Neural progenitor cell (in vitro differentiated cells): ENCODE data around the gene DRICH1.

Experiments
- EZH2 ChIP-seq: fragments of 200-600 bp; sonication (generic); IDR thresholded peaks from 2 replicates; pipeline ENCODE4 v1.6.1; 2017; ENCODE audit warnings: antibody characterized with exemption, mild to moderate bottlenecking, moderate library complexity
- EZH2phosphoT487 ChIP-seq: fragments of 200-600 bp; sonication (generic); IDR thresholded peaks from 2 replicates; pipeline ENCODE4 v1.6.1; 2017; ENCODE audit warnings: antibody characterized with exemption
- TF ChIP-seq, protein P1 (sequence below): fragments of 200-600 bp; sonication (generic); IDR thresholded peaks from 2 replicates; pipeline ENCODE4 v1.5.1; 2017; ENCODE audit warnings: antibody characterized with exemption, mild to moderate bottlenecking

- TF ChIP-seq EZH2phosphoT487 (no peak), EZH2 (no peak)
- TF ChIP-seq, protein P1, sequence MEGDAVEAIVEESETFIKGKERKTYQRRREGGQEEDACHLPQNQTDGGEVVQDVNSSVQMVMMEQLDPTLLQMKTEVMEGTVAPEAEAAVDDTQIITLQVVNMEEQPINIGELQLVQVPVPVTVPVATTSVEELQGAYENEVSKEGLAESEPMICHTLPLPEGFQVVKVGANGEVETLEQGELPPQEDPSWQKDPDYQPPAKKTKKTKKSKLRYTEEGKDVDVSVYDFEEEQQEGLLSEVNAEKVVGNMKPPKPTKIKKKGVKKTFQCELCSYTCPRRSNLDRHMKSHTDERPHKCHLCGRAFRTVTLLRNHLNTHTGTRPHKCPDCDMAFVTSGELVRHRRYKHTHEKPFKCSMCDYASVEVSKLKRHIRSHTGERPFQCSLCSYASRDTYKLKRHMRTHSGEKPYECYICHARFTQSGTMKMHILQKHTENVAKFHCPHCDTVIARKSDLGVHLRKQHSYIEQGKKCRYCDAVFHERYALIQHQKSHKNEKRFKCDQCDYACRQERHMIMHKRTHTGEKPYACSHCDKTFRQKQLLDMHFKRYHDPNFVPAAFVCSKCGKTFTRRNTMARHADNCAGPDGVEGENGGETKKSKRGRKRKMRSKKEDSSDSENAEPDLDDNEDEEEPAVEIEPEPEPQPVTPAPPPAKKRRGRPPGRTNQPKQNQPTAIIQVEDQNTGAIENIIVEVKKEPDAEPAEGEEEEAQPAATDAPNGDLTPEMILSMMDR: no peak
These were observed 41.0 kb upstream of the DRICH1 start for GRCh38 chr22:23673050-23673620.
